Measurements from ENCODE around the gene CDPF1. TPM values are rescaled to one million over a fixed set of nuclear protein-coding genes. Genes with fewer than 3 reads are reported as not detected.

CDPF1 gene
- total and polyA plus RNA-seq, 2 of the 13 experiments (the other 11 are each of a cell fraction or from before 2014, with no cell fraction given): 5.2 to 8.1 TPM

GRCh38 chr22:46267431-46268279 is 17.6 kb upstream of the CDPF1 start, which contains the start of gene TTC38 (continued):
- TF ChIP-seq AFF4 (CRISPR knock-in tag; IDR thresholded peaks at IDR 0.05) (peak; percentile 29; the same call in 1 of the 2 replicates), ZNF83 (CRISPR knock-in tag; IDR thresholded peaks at IDR 0.05; ENCODE audit: borderline replicate concordance) (no peak), U2AF1 (optimal IDR thresholded peaks at IDR 0.05; ENCODE audit: low read depth, low read length) (peak; percentile 76), MATR3 (CRISPR knock-in tag; IDR thresholded peaks at IDR 0.05) (no peak), ZBTB3 (CRISPR knock-in tag; IDR thresholded peaks at IDR 0.05; ENCODE audit: borderline replicate concordance, low read depth) (no peak; the same call in 1 of the 2 replicates), PHF21A (CRISPR knock-in tag; IDR thresholded peaks at IDR 0.05) (peak; percentile 79), TFDP2 (CRISPR knock-in tag; IDR thresholded peaks at IDR 0.05) (peak; percentile 62), LRRFIP1 (CRISPR knock-in tag; conservative IDR thresholded peaks at IDR 0.05) (no peak), KDM4B (CRISPR knock-in tag; IDR thresholded peaks at IDR 0.05) (no peak), BCL6 (CRISPR knock-in tag; IDR thresholded peaks at IDR 0.05) (peak; percentile 76; the same call in 1 of the 2 replicates), MTA3 (CRISPR knock-in tag; IDR thresholded peaks at IDR 0.05) (no peak), ELK4 (CRISPR knock-in tag; IDR thresholded peaks at IDR 0.05; ENCODE audit: borderline replicate concordance) (no peak), ARID5B (CRISPR knock-in tag; IDR thresholded peaks at IDR 0.05) (peak; percentile 61; the same call in 1 of the 2 replicates), TBP (CRISPR knock-in tag; IDR thresholded peaks at IDR 0.05) (no peak), ZNF160 (CRISPR knock-in tag; IDR thresholded peaks at IDR 0.05) (0 out of 2 replicates have a peak, but pooled peaks have one; percentile 34)

Measured in HepG2 (cell line).